PC-9 (cell line): ENCODE measurements around the gene GADD45G.

Source experiments
- EZH2 ChIP-seq: fragments of 200-600 bp; sonication (generic); IDR thresholded peaks from 2 replicates; pipeline ENCODE4 v1.8.0; 2017; ENCODE audit warnings: antibody characterized with exemption, low read depth
- TF ChIP-seq, protein P1 (sequence below): fragments of 200-600 bp; sonication (generic); conservative IDR thresholded peaks from 2 replicates; pipeline ENCODE4 v1.6.1; 2017; ENCODE audit warnings: mixed run types, antibody characterized with exemption, mild to moderate bottlenecking, moderate library complexity

DNA sequence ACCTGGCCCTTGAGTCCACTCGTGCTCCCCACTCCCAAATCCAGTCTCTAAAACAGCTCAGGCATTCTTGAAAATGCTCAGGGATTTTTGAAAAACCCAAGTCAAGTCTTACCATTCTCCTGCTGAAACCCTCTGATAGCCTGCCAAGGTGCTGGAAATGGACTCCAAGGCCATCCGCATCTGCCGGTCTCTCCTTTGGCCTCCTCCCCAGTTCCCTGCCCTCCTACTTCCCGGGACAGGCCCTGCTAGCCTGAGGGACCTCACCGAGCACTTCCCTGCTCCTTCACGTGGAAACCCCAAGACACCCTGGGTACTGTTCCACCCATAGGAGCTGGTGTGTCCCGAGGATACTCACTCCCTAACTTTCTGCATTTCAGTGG is 49.8 kb upstream of the GADD45G start:
- TF ChIP-seq, protein P1, sequence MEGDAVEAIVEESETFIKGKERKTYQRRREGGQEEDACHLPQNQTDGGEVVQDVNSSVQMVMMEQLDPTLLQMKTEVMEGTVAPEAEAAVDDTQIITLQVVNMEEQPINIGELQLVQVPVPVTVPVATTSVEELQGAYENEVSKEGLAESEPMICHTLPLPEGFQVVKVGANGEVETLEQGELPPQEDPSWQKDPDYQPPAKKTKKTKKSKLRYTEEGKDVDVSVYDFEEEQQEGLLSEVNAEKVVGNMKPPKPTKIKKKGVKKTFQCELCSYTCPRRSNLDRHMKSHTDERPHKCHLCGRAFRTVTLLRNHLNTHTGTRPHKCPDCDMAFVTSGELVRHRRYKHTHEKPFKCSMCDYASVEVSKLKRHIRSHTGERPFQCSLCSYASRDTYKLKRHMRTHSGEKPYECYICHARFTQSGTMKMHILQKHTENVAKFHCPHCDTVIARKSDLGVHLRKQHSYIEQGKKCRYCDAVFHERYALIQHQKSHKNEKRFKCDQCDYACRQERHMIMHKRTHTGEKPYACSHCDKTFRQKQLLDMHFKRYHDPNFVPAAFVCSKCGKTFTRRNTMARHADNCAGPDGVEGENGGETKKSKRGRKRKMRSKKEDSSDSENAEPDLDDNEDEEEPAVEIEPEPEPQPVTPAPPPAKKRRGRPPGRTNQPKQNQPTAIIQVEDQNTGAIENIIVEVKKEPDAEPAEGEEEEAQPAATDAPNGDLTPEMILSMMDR, result no peak
- TF ChIP-seq EZH2, result no peak
